ENCODE results near the gene GRM8. TPM values are rescaled to one million over a fixed set of nuclear protein-coding genes. Genes with fewer than 3 reads are reported as not detected.

Gene GRM8
- total and polyA plus RNA-seq, 9 of the 15 experiments (the other 6 are each of a cell fraction or from before 2014, with no cell fraction given): 0.13 TPM; not detected in 7

DNA sequence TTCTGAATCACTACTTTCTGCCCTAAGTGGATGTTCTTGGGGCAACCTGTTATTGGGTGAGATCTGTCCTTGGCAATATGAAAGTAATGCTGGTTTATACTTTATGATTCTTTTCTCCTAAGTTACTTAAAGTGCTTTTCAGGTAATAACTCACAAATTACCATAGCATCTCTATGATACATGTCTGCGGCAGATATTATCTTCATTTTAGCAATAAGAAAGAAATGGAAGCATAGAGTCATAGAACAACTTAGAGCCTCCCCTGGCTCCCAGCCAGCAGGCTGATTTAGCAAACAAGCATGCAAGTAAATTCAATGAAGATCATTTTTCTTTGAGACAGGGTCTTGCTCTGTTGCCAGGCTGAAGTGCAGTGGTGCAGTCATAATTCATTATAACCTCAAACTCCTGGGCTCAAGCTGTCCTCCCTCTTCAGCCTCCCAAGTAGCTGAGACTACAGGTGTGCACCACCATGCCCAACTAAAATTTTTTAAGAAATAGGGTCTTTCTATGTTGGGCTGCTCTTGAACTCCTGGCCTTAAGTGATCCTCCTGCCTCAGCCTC is 38.1 kb upstream of the GRM8 start:
- no peak for TF ChIP-seq PML (IDR thresholded peaks at IDR 0.05; ENCODE audit: low read length)
- TF ChIP-seq ZZZ3 (IDR thresholded peaks at IDR 0.05): no peak
- ATAC-seq (no peak), DNase-seq (ENCODE audit: extremely low read depth in 1 of 4, low spot score in 3 of 4) (no peak), FAIRE-seq (no peak)
- Histone ChIP-seq H3K9me1 (ENCODE audit: control insufficient read depth, insufficient read depth, low read length) (no peaks in the 10 kb centered on the region), H3K79me2 (ENCODE audit: control insufficient read depth, insufficient read depth, low read length) (no peaks in the 10 kb centered on the region), H3K4me1 (replicated peaks in 1 of 2; ENCODE audit: control insufficient read depth in 2 of 2, insufficient read depth in 2 of 2, low read length in 2 of 2) (no peaks in the 10 kb centered on the region), H3K9me3 (replicated peaks; ENCODE audit: control insufficient read depth, insufficient read depth, low read depth, low read length) (no peaks in the 10 kb centered on the region), H3K4me3 (no peak overlapping the region), H3K27ac (ENCODE audit: extremely low read depth, low read depth, low read length) (no peak overlapping the region), H2AFZ (ENCODE audit: low read depth, low read length) (no peak overlapping the region), H3K36me3 (ENCODE audit: control insufficient read depth, insufficient read depth, low read length) (no peaks in the 10 kb centered on the region), H3K9ac (ENCODE audit: insufficient read depth in 1 of 2, low read depth in 2 of 2, low read length in 2 of 2) (no peak overlapping the region), H3K4me2 (ENCODE audit: insufficient read depth, low read length) (no peak overlapping the region), H4K20me1 (replicated peaks; ENCODE audit: control insufficient read depth, insufficient read depth, low read length) (no peaks in the 10 kb centered on the region), H3K27me3 (ENCODE audit: control insufficient read depth in 2 of 2, insufficient read depth in 2 of 2, low read length in 2 of 2) (peaks cover 0 to 5% of the 10 kb centered on the region in 2 experiments; a peak in 1 of 5 replicates)
- no TSS peak for BruUV-seq (replicated peaks)
- 4% methylated on average over 1 of the region's 1 CpG for WGBS (ENCODE audit: insufficient coverage, low coverage, missing lambda C conversion rate)
- in situ Hi-C loops (cut with MboI) (no loop called here), intact Hi-C loops (cut with micrococcal nuclease) (no loop called here)
- ChIA-PET CTCF (ENCODE audit: low intra/inter-chr PET ratio) (no interaction called here), POLR2A (interaction anchor here (0.5 kb wide), 1 partner anchor 9 kb away, joined by 3 read pairs; no protein-coding TSS in a partner anchor)

DNA sequence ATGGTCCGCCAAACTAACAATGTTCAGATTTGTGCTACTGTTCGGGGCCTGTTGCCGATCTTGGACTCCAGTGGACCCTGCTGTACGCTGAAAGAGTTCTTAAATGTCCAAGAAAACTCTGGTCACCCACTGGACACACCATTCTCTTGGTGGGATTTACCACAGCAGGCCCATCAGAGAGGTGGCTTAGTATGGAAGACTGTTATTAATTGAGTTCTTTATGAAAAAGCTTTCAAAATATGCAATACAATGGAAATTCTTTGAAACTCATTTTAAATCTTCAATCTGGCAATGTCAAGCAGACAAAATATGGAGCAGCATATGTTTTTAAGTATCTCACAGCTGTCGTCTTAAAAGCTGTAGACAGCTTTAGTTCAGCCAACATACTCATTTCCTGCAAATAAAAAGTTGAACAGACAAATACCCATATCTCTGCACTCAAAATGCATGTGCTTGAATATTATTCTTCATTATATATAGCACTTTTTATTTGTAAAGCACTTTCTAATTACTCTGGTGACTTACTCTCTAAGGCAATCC is 37.4 kb upstream of the GRM8 start:
- ATAC-seq (no peak), DNase-seq (ENCODE audit: extremely low read depth in 1 of 4, low spot score in 3 of 4) (no peak), FAIRE-seq (no peak)
- Histone ChIP-seq H4K20me1 (replicated peaks; ENCODE audit: control insufficient read depth, insufficient read depth, low read length) (no peaks in the 10 kb centered on the region), H3K9me1 (ENCODE audit: control insufficient read depth, insufficient read depth, low read length) (no peaks in the 10 kb centered on the region), H3K27ac (ENCODE audit: extremely low read depth, low read depth, low read length) (no peak overlapping the region), H3K4me2 (ENCODE audit: insufficient read depth, low read length) (no peak overlapping the region), H3K9ac (ENCODE audit: insufficient read depth in 1 of 2, low read depth in 2 of 2, low read length in 2 of 2) (no peak overlapping the region), H3K4me1 (replicated peaks in 1 of 2; ENCODE audit: control insufficient read depth in 2 of 2, insufficient read depth in 2 of 2, low read length in 2 of 2) (no peaks in the 10 kb centered on the region), H3K27me3 (ENCODE audit: control insufficient read depth in 2 of 2, insufficient read depth in 2 of 2, low read length in 2 of 2) (peaks cover 0 to 5% of the 10 kb centered on the region in 2 experiments; a peak in 1 of 5 replicates), H3K36me3 (ENCODE audit: control insufficient read depth, insufficient read depth, low read length) (no peaks in the 10 kb centered on the region), H3K4me3 (no peak overlapping the region), H2AFZ (ENCODE audit: low read depth, low read length) (no peak overlapping the region), H3K9me3 (replicated peaks; ENCODE audit: control insufficient read depth, insufficient read depth, low read depth, low read length) (no peaks in the 10 kb centered on the region), H3K79me2 (ENCODE audit: control insufficient read depth, insufficient read depth, low read length) (no peaks in the 10 kb centered on the region)
- ChIA-PET POLR2A (no interaction called here), CTCF (ENCODE audit: low intra/inter-chr PET ratio) (no interaction called here)
- in situ Hi-C loops (cut with MboI) (no loop called here), intact Hi-C loops (cut with micrococcal nuclease) (no loop called here)
- TF ChIP-seq, protein P1, sequence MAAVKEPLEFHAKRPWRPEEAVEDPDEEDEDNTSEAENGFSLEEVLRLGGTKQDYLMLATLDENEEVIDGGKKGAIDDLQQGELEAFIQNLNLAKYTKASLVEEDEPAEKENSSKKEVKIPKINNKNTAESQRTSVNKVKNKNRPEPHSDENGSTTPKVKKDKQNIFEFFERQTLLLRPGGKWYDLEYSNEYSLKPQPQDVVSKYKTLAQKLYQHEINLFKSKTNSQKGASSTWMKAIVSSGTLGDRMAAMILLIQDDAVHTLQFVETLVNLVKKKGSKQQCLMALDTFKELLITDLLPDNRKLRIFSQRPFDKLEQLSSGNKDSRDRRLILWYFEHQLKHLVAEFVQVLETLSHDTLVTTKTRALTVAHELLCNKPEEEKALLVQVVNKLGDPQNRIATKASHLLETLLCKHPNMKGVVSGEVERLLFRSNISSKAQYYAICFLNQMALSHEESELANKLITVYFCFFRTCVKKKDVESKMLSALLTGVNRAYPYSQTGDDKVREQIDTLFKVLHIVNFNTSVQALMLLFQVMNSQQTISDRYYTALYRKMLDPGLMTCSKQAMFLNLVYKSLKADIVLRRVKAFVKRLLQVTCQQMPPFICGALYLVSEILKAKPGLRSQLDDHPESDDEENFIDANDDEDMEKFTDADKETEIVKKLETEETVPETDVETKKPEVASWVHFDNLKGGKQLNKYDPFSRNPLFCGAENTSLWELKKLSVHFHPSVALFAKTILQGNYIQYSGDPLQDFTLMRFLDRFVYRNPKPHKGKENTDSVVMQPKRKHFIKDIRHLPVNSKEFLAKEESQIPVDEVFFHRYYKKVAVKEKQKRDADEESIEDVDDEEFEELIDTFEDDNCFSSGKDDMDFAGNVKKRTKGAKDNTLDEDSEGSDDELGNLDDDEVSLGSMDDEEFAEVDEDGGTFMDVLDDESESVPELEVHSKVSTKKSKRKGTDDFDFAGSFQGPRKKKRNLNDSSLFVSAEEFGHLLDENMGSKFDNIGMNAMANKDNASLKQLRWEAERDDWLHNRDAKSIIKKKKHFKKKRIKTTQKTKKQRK (IDR thresholded peaks at IDR 0.05; ENCODE audit: borderline replicate concordance, low read depth, low read length): no peak
- TF ChIP-seq SRF (CRISPR knock-in tag; IDR thresholded peaks at IDR 0.05): no peak
- TF ChIP-seq, protein P2, sequence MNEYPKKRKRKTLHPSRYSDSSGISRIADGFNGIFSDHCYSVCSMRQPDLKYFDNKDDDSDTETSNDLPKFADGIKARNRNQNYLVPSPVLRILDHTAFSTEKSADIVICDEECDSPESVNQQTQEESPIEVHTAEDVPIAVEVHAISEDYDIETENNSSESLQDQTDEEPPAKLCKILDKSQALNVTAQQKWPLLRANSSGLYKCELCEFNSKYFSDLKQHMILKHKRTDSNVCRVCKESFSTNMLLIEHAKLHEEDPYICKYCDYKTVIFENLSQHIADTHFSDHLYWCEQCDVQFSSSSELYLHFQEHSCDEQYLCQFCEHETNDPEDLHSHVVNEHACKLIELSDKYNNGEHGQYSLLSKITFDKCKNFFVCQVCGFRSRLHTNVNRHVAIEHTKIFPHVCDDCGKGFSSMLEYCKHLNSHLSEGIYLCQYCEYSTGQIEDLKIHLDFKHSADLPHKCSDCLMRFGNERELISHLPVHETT (CRISPR knock-in tag; conservative IDR thresholded peaks at IDR 0.05 in 1 of 2, IDR thresholded peaks at IDR 0.05 in 1 of 2): no peak
- no TSS peak for BruUV-seq (replicated peaks)
- 0% methylated on average over 5 of the region's 5 CpGs for WGBS (ENCODE audit: insufficient coverage, low coverage, missing lambda C conversion rate)

Measured in K562 (cell line).